IMR-90 (cell line): Measurements from ENCODE around the gene MCFD2. TPM values are rescaled to one million over a fixed set of nuclear protein-coding genes. Genes with fewer than 3 reads are reported as not detected.

Source experiments
- BHLHE40 ChIP-seq: fragments of 150-350 bp; IDR thresholded peaks from 2 replicates; pipeline ENCODE4 v1.6.1; 2016; ENCODE audit warnings: mild to moderate bottlenecking, low read depth, low read length
- CHD1 ChIP-seq: IDR thresholded peaks from 2 replicates; pipeline ENCODE4 v1.6.1; 2012; ENCODE audit warnings: low read depth, low read length, improper control_type of control experiment
- FOS ChIP-seq: fragments of 150-350 bp; IDR thresholded peaks from 2 replicates; pipeline ENCODE4 v1.6.1; 2016; ENCODE audit warnings: low read depth, low read length
- POLR2A ChIP-seq: IDR thresholded peaks from 2 replicates; pipeline ENCODE4 v1.6.1; 2012; ENCODE audit warnings: mild to moderate bottlenecking, low read depth, low read length
- RAD21 ChIP-seq: IDR thresholded peaks from 2 replicates; pipeline ENCODE4 v1.6.1; 2012; ENCODE audit warnings: low read length, improper control_type of control experiment
- RFX5 ChIP-seq: IDR thresholded peaks from 2 replicates; pipeline ENCODE4 v1.8.0; 2012; ENCODE audit warnings: low read depth, mild to moderate bottlenecking, low read length, moderate library complexity
- SMC3 ChIP-seq: fragments of 150-350 bp; IDR thresholded peaks from 2 replicates; pipeline ENCODE4 v1.6.1; 2016; ENCODE audit warnings: low read depth, mild to moderate bottlenecking, antibody characterized with exemption, low read length, moderate library complexity
- USF2 ChIP-seq: fragments of 150-350 bp; IDR thresholded peaks from 2 replicates; pipeline ENCODE4 v1.6.1; 2017; ENCODE audit warnings: mild to moderate bottlenecking, antibody characterized with exemption, low read length, low read depth
- polyA plus RNA-seq, 3 experiments: library from polyadenylated mRNA; depleted of rRNA; stranded (reverse); fragments of >200 nt; gene quantifications; 2 replicates each; pipeline ENCODE4 v1.2.3, GENCODE V29; 2012; ENCODE audit warnings: low replicate concordance in 1 of 3
- total RNA-seq: library from RNA; depleted of rRNA; stranded (reverse); fragments of >200 nt; gene quantifications from 2 replicates; pipeline ENCODE4 v1.2.3, GENCODE V29; 2012

Gene MCFD2
- total and polyA plus RNA-seq, 2 of the 4 experiments (the other 2 are of a cell fraction) = 145 to 177 TPM

- no peak for TF ChIP-seq FOS
- no peak for TF ChIP-seq CHD1
- no peak for TF ChIP-seq BHLHE40
- TF ChIP-seq SMC3 = no peak
- no peak for TF ChIP-seq POLR2A
- no peak for TF ChIP-seq RFX5
- no peak for TF ChIP-seq USF2
- no peak for TF ChIP-seq RAD21
These were observed 51.7 kb downstream of the MCFD2 start (continued) for GRCh38 chr2:46863882-46864281.
